H9 (cell line): Measurements from ENCODE around the gene TGFA. TPM values are rescaled to one million over a fixed set of nuclear protein-coding genes. Genes with fewer than 3 reads are reported as not detected.

Experiments
- DNase-seq: peaks from one replicate; pipeline ENCODE4 v3.0.0-alpha.2; 2017
- H2AFZ ChIP-seq: one replicate; pipeline ENCODE4 v1.6.1; 2013; ENCODE audit warnings: mild to moderate bottlenecking, low read length, control low read depth, moderate library complexity
- H2AK5ac ChIP-seq: 2 replicates; pipeline ENCODE4 v1.6.1; 2013; ENCODE audit warnings: low read length, control low read depth, mixed read lengths; ENCODE audit not compliant: insufficient read length
- H2BK120ac ChIP-seq: one replicate; pipeline ENCODE4 v1.6.1; 2013; ENCODE audit warnings: low read depth, mild to moderate bottlenecking, low read length, control low read depth, inconsistent platforms; ENCODE audit not compliant: poor library complexity, severe bottlenecking
- H2BK12ac ChIP-seq: 2 replicates; pipeline ENCODE4 v1.6.1; 2013; ENCODE audit warnings: low read length, control low read depth, mixed read lengths, low read depth; ENCODE audit not compliant: insufficient read length
- H2BK15ac ChIP-seq: 2 replicates; pipeline ENCODE4 v1.6.1; 2013; ENCODE audit warnings: low read depth, low read length, control low read depth
- H2BK20ac ChIP-seq: one replicate; pipeline ENCODE4 v1.6.1; 2013; ENCODE audit warnings: low read depth, mild to moderate bottlenecking, low read length, control low read depth, inconsistent platforms; ENCODE audit not compliant: poor library complexity, severe bottlenecking
- H2BK5ac ChIP-seq: 2 replicates; pipeline ENCODE4 v1.6.1; 2013; ENCODE audit warnings: low read length, control low read depth, mixed read lengths; ENCODE audit not compliant: insufficient read length
- H3K14ac ChIP-seq: 2 replicates; pipeline ENCODE4 v1.6.1; 2013; ENCODE audit warnings: low read length, control low read depth; ENCODE audit not compliant: insufficient read depth
- H3K18ac ChIP-seq: 2 replicates; pipeline ENCODE4 v1.6.1; 2013; ENCODE audit warnings: low read depth, mild to moderate bottlenecking, mixed read lengths, low read length, control low read depth; ENCODE audit not compliant: insufficient read length
- H3K23ac ChIP-seq: 2 replicates; pipeline ENCODE4 v1.6.1; 2013; ENCODE audit warnings: low read length, control low read depth, mixed read lengths, low read depth; ENCODE audit not compliant: insufficient read length
- H3K23me2 ChIP-seq: 2 replicates; pipeline ENCODE4 v1.6.1; 2013; ENCODE audit warnings: low read depth, mild to moderate bottlenecking, mixed read lengths, low read length, control low read depth; ENCODE audit not compliant: insufficient read length, poor library complexity, severe bottlenecking
- H3K27ac ChIP-seq: 2 replicates; pipeline ENCODE4 v1.5.1; 2013; ENCODE audit warnings: low read length, control low read depth, mixed read lengths, low read depth; ENCODE audit not compliant: insufficient read length
- H3K27me3 ChIP-seq: 2 replicates; pipeline ENCODE4 v1.6.1; 2013; ENCODE audit warnings: low read length, control low read depth, inconsistent platforms; ENCODE audit not compliant: insufficient read depth
- H3K4ac ChIP-seq: 2 replicates; pipeline ENCODE4 v1.6.1; 2013; ENCODE audit warnings: low read depth, mild to moderate bottlenecking, control low read depth, inconsistent platforms, low read length, moderate library complexity
- H3K4me1 ChIP-seq: 2 replicates; pipeline ENCODE4 v1.6.1; 2013; ENCODE audit warnings: low read length, control low read depth, inconsistent platforms; ENCODE audit not compliant: insufficient read depth
- H3K4me2 ChIP-seq: 2 replicates; pipeline ENCODE4 v1.6.1; 2013; ENCODE audit warnings: low read length, control low read depth, mixed read lengths; ENCODE audit not compliant: insufficient read length, insufficient read depth
- H3K56ac ChIP-seq: 2 replicates; pipeline ENCODE4 v1.6.1; 2013; ENCODE audit warnings: low read depth, mild to moderate bottlenecking, mixed read lengths, low read length, control low read depth; ENCODE audit not compliant: insufficient read length
- H3K79me1 ChIP-seq: 2 replicates; pipeline ENCODE4 v1.6.1; 2013; ENCODE audit warnings: low read depth, mild to moderate bottlenecking, moderate library complexity, low read length, control low read depth, inconsistent platforms; ENCODE audit not compliant: insufficient read depth, poor library complexity, severe bottlenecking
- H3K79me2 ChIP-seq: 2 replicates; pipeline ENCODE4 v1.6.1; 2013; ENCODE audit warnings: low read length, control low read depth, inconsistent platforms; ENCODE audit not compliant: insufficient read depth
- H3K9ac ChIP-seq: 2 replicates; pipeline ENCODE4 v1.6.1; 2013; ENCODE audit warnings: low read length, control low read depth, mixed read lengths; ENCODE audit not compliant: insufficient read length; ENCODE audit errors: extremely low read depth
- H3K9me3 ChIP-seq: one replicate; pipeline ENCODE4 v1.6.1; 2013; ENCODE audit warnings: low read depth, low read length, inconsistent platforms; ENCODE audit not compliant: control insufficient read depth
- H3T11ph ChIP-seq: one replicate; pipeline ENCODE4 v1.6.1; 2013; ENCODE audit warnings: mild to moderate bottlenecking, low read length, control low read depth, inconsistent platforms
- H4K20me1 ChIP-seq: one replicate; pipeline ENCODE4 v1.6.1; 2013; ENCODE audit not compliant: control insufficient read depth, insufficient read length, insufficient read depth
- H4K5ac ChIP-seq: 2 replicates; pipeline ENCODE4 v1.6.1; 2013; ENCODE audit warnings: low read depth, mild to moderate bottlenecking, mixed read lengths, low read length, control low read depth; ENCODE audit not compliant: insufficient read length
- H4K8ac ChIP-seq: replicated peaks from 2 replicates; pipeline ENCODE4 v1.6.1; 2013; ENCODE audit warnings: low read length, control low read depth, mixed read lengths, low read depth; ENCODE audit not compliant: insufficient read length
- H4K91ac ChIP-seq: 2 replicates; pipeline ENCODE4 v1.6.1; 2013; ENCODE audit warnings: low read depth, mild to moderate bottlenecking, moderate library complexity, mixed read lengths, low read length, control low read depth; ENCODE audit not compliant: insufficient read length
- H3K27ac Mint-ChIP-seq, 3 experiments: 2 replicates in 2 of 3; 3 replicates in 1 of 3; pipeline ENCODE4 v1.8.0; 2020 to 2021; ENCODE audit warnings: mixed read lengths in 3 of 3, mild to moderate bottlenecking in 1 of 3, moderate library complexity in 1 of 3
- H3K27me3 Mint-ChIP-seq: 2 replicates; pipeline ENCODE4 v1.8.0; 2021; ENCODE audit warnings: low read depth, mild to moderate bottlenecking, moderate library complexity, mixed read lengths
- H3K36me3 Mint-ChIP-seq, 3 experiments: 2 replicates in 2 of 3; 3 replicates in 1 of 3; pipeline ENCODE4 v1.8.0; 2020 to 2021; ENCODE audit warnings: low read depth in 3 of 3, mixed read lengths in 3 of 3; ENCODE audit not compliant: insufficient read depth in 1 of 3
- H3K4me1 Mint-ChIP-seq, 2 experiments: 2 replicates each; pipeline ENCODE4 v1.8.0; 2020; ENCODE audit warnings: mixed read lengths in 2 of 2
- H3K4me3 Mint-ChIP-seq, 2 experiments: 2 replicates in 1 of 2; 3 replicates in 1 of 2; pipeline ENCODE4 v1.8.0; 2020 to 2021; ENCODE audit warnings: mild to moderate bottlenecking in 2 of 2, mixed read lengths in 2 of 2, moderate library complexity in 1 of 2
- H3K9me3 Mint-ChIP-seq, 2 experiments: 2 replicates in 1 of 2; 3 replicates in 1 of 2; pipeline ENCODE4 v1.8.0; 2020; ENCODE audit warnings: mild to moderate bottlenecking in 2 of 2, mixed read lengths in 2 of 2, moderate library complexity in 1 of 2
- CTCF ChIP-seq: fragments of 200-600 bp; sonication (generic); conservative IDR thresholded peaks from 3 replicates; pipeline ENCODE4 v1.8.0; 2021; ENCODE audit warnings: antibody characterized with exemption, mild to moderate bottlenecking
- WGBS: extraction: QIAGEN DNeasy Blood & Tissue Kit; methylation state at CpG from one replicate; pipeline ENCODE4 v1.1.7; 2013; ENCODE audit warnings: missing lambda C conversion rate, low lambda C conversion rate, mixed read lengths; ENCODE audit not compliant: insufficient read length; ENCODE audit errors: extremely low coverage; 5-methylcytosine and 5-hydroxymethylcytosine counted together
- total RNA-seq: library from RNA; stranded (reverse); gene quantifications from 2 replicates; pipeline ENCODE4 v1.2.1, GENCODE V29; 2021

The TGFA gene
- total RNA-seq, 1 experiment from 2014 or later: 3.3 TPM

DNA sequence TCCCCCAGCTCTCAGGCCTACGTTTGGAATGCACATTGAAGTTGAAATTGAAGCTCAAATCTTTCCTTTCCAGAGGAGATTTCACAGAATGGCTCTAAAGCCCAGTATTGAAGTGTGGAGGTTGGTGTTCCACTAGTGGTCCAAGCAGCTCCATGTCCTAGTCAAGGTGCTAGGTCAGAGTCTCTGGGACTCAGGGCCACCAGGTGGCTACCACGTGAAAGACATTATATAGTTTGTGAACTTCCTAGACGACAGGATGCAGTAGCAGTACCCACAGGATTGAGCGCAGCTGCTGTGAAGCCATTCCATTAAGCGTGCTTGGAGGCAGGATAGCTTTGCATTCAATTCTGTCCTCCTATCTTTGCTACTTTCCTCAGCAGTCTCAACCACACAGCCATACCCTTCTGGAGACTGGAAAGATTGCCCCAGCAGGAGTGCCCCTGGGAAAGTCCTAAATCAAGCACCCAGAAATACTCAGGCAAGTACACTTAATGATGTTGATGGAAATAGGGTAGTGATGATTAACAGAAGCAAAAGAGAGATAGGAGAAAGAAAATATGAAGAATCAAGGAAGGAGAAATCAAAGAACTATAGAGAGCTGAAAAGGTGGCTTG, 4.7 kb upstream of the TGFA start:
- Histone ChIP-seq H3K14ac (no peak overlapping the region), H2AFZ (no peak overlapping the region), H2AK5ac (no peak overlapping the region), H2BK12ac (no peak overlapping the region), H3K18ac (no peak overlapping the region), H3K27ac (no peak overlapping the region), H3K4me2 (no peak overlapping the region), H3K27me3 (no peaks in the 10 kb centered on the region), H3T11ph (no peak overlapping the region), H3K56ac (no peak overlapping the region), H3K79me2 (no peaks in the 10 kb centered on the region), H3K23me2 (peaks cover 9% of the 10 kb centered on the region), H4K20me1 (no peaks in the 10 kb centered on the region), H2BK20ac (no peak overlapping the region), H2BK5ac (no peak overlapping the region), H4K91ac (no peak overlapping the region), H3K9ac (no peak overlapping the region), H3K9me3 (no peaks in the 10 kb centered on the region), H3K79me1 (no peaks in the 10 kb centered on the region), H4K8ac (no peak overlapping the region), H2BK120ac (no peak overlapping the region), H2BK15ac (no peak overlapping the region), H4K5ac (no peak overlapping the region), H3K4me1 (no peaks in the 10 kb centered on the region), H3K23ac (no peak overlapping the region), H3K4ac (no peak overlapping the region)
- WGBS: no CpG with 5 or more reads among the region's 5 CpGs
- Mint-ChIP-seq H3K4me3 (no peak overlapping the region), H3K4me1 (peaks cover 10 to 16% of the 10 kb centered on the region in 2 experiments), H3K36me3 (no peaks in the 10 kb centered on the region), H3K27me3 (peaks cover 15% of the 10 kb centered on the region), H3K9me3 (no peaks in the 10 kb centered on the region), H3K27ac (no peak overlapping the region)
- no peak for TF ChIP-seq CTCF
- no peak for DNase-seq
